Measurements from ENCODE around the gene METRNL.

METRNL gene

DNA sequence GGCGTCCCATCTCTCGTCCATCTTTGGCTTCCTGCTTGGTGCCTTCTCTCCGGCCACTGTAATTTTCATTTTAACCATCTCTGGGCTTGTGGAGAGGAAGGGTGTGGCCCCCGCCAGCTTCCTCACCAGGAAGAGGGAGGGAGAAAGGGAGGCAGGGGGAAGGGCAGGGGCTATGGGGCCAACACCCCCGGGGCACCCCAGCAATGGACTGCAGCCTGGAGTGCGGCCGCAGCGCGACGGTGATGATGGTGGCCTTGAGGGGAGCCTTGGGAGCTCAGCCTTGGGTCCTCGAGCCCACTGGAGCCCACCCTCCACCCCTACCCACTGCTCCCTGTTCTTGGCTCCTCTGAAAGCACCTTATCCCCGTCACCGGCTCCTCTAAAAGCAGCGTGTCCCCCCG lies 9.5 kb downstream of the METRNL start:
- Histone ChIP-seq H3K4me2 (ENCODE audit: low read length) (no peak overlapping the region), H3F3A (ENCODE audit: control insufficient read depth, insufficient read depth) (no peaks in the 10 kb centered on the region), H3K4me1 (ENCODE audit: control insufficient read depth, low read length) (no peaks in the 10 kb centered on the region), H3K9me3 (ENCODE audit: control insufficient read depth, insufficient read depth, low read length) (no peaks in the 10 kb centered on the region), H3K4me3 (ENCODE audit: low read length) (no peak overlapping the region), H3K9me2 (replicated peaks; ENCODE audit: control insufficient read depth, low read length) (no peaks in the 10 kb centered on the region), H3K79me2 (ENCODE audit: control insufficient read depth, low read length) (peaks cover 73% of the 10 kb centered on the region), H3K36me3 (ENCODE audit: control insufficient read depth, low read length) (peaks cover 31% of the 10 kb centered on the region), H3K27me3 (ENCODE audit: control insufficient read depth, low read length) (no peaks in the 10 kb centered on the region), H3K27ac (ENCODE audit: low read depth, low read length) (no peak overlapping the region), H4K20me1 (ENCODE audit: control insufficient read depth, insufficient read depth, low read depth, low read length) (peaks cover 6% of the 10 kb centered on the region; the same call in 1 of the 2 replicates)
- TF ChIP-seq CTCF (IDR thresholded peaks at IDR 0.05; ENCODE audit: low read depth, low read length, poor library complexity, severe bottlenecking) (no peak), EZH2phosphoT487 (IDR thresholded peaks at IDR 0.05; ENCODE audit: borderline replicate concordance, low read length) (no peak)

DNA sequence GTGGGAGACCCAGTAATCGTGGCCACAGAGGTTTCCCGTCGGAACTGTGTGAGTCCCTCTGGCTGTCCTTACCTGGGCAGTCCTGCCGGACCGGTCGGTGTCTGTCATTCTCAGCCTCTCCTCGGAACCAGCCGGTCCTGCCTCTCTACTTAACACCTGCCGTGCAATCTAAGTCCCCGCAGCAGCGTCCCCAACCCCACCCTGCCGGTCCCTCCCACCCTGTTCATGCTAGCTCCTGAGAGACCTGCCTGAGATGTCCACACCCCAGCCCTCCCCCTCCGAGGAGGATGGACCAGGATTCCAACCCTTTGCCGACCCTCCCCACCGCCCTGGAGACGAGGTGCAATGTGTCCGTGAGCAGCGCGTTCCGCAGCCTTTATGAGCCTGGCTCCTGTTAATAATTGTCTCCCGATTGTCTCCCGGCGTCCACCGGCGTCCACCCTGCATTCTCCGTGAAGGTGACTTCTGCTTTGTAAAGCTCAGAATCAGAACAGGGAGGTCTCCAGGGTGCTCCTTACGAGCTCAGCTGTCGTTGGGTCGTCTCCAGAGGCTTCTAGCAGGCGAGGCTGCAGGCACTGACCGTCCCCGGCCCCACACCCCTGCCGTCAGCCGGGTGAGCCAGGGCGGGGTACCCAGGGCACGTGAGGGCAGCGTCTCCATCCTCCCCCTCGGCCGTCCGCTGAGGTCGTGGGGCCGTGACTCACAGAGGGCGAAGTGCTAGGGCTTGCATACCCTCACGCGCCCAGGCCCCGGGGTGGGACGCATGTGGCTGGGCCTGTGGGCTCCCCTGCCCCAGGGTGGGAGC lies 10.1 kb downstream of the METRNL start:
- Histone ChIP-seq H3K9me2 (replicated peaks; ENCODE audit: control insufficient read depth, low read length) (no peaks in the 10 kb centered on the region), H3K27me3 (ENCODE audit: control insufficient read depth, low read length) (no peaks in the 10 kb centered on the region), H3K36me3 (ENCODE audit: control insufficient read depth, low read length) (peaks cover 32% of the 10 kb centered on the region), H3K9me3 (ENCODE audit: control insufficient read depth, insufficient read depth, low read length) (no peaks in the 10 kb centered on the region), H3K79me2 (ENCODE audit: control insufficient read depth, low read length) (peaks cover 67% of the 10 kb centered on the region), H3K4me2 (ENCODE audit: low read length) (no peak overlapping the region), H4K20me1 (ENCODE audit: control insufficient read depth, insufficient read depth, low read depth, low read length) (peaks cover 6% of the 10 kb centered on the region; the same call in 1 of the 2 replicates), H3K4me3 (ENCODE audit: low read length) (no peak overlapping the region), H3K27ac (ENCODE audit: low read depth, low read length) (no peak overlapping the region), H3K4me1 (ENCODE audit: control insufficient read depth, low read length) (no peaks in the 10 kb centered on the region), H3F3A (ENCODE audit: control insufficient read depth, insufficient read depth) (no peaks in the 10 kb centered on the region)
- TF ChIP-seq EZH2phosphoT487 (IDR thresholded peaks at IDR 0.05; ENCODE audit: borderline replicate concordance, low read length) (no peak), CTCF (IDR thresholded peaks at IDR 0.05; ENCODE audit: low read depth, low read length, poor library complexity, severe bottlenecking) (no peak)

DNA sequence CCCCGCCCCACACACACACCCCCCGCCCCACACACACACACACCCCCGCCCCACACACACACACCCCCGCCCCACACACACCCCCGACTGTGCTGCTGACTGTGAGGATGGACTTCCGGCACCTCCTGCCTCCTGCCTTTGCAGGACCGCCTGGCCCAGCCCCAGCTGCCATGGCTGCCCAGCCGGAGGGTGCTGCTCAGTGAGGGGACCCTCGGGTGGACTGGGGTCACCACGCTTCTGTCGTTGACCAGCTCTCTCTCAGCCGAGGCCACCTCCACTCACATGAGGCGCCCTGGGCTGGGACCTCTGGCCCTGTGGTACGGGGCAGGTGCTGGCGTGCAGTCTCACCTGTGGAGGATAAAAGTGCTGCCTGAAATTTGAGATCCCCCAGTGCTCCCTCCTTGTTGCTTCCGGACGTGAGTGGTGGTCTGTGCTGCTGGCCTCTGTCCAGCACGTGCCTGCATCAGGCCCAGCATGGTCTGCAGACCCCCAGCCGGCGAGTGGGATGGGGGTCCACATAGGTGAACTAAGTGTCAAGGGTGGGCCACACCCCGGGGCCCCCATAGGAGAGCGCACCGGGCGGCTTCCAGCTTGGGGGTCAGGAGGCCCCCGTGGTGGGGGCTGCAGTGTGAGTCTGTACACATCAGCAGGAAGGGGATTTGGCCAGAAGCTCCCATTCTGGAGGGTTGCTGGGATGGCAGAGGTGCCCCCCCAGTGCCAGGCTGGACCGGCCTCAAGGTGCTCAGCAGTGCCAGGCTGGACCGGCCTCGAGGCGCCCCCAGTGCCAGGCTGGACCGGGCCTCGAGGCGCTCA lies 11.2 kb downstream of the METRNL start:
- Histone ChIP-seq H3K4me2 (ENCODE audit: low read length) (no peak overlapping the region), H3K27ac (ENCODE audit: low read depth, low read length) (no peak overlapping the region), H3K4me1 (ENCODE audit: control insufficient read depth, low read length) (no peaks in the 10 kb centered on the region), H3K9me2 (replicated peaks; ENCODE audit: control insufficient read depth, low read length) (no peaks in the 10 kb centered on the region), H3K79me2 (ENCODE audit: control insufficient read depth, low read length) (peaks cover 56% of the 10 kb centered on the region), H3K9me3 (ENCODE audit: control insufficient read depth, insufficient read depth, low read length) (no peaks in the 10 kb centered on the region), H3K4me3 (ENCODE audit: low read length) (no peak overlapping the region), H4K20me1 (ENCODE audit: control insufficient read depth, insufficient read depth, low read depth, low read length) (peaks cover 6% of the 10 kb centered on the region; the same call in 1 of the 2 replicates), H3K27me3 (ENCODE audit: control insufficient read depth, low read length) (no peaks in the 10 kb centered on the region), H3K36me3 (ENCODE audit: control insufficient read depth, low read length) (peaks cover 33% of the 10 kb centered on the region), H3F3A (ENCODE audit: control insufficient read depth, insufficient read depth) (no peaks in the 10 kb centered on the region)
- no peak for TF ChIP-seq EZH2phosphoT487 (IDR thresholded peaks at IDR 0.05; ENCODE audit: borderline replicate concordance, low read length)
- no peak for TF ChIP-seq CTCF (IDR thresholded peaks at IDR 0.05; ENCODE audit: low read depth, low read length, poor library complexity, severe bottlenecking)
